ENCODE measurements around the gene VSIG2. TPM values are rescaled to one million over a fixed set of nuclear protein-coding genes. Genes with fewer than 3 reads are reported as not detected.

VSIG2 gene
- total RNA-seq, result not detected in 2 replicates

DNA sequence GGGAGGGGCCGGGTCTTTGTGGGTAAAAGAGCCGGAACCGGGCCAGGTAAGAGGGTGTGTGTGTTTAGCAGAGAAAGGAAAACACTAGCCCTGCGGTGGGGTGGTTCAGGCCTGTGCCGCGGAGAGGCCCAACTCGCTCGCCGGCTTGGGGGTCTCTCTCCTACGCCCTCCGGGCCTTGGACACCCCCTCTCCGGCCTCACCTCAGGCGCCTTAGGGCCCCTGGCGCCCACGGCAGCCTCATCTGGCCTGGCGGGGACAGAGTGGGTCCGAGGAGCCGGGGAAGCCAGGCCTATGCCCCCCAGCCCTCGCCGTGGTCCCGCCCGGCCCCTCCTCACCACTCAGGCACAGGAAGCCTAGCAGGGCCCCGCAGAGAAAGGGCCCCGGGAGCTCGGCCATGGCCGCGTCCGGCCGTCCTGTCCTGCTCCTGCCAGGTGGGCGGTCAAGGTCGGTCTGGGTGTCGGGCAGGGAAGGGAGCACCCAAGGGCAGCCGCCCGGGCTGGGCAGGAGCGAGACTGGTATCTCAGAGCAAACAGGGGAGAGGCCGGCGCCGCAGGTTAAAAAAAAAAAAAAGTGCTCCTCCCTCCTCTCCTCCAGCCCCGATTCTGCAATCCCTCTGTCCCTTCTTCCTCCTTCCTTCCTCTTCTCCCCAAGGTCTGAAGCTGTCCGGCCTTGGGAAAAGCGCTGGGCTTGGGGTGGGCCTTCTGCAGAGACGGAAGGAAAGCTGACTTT is at the start of gene VSIG2:
VSIG2 (minus strand) TSS at position 515 of the 730 bp plus-strand sequence; CDS start at position 397, 118 bp downstream.

DNA sequence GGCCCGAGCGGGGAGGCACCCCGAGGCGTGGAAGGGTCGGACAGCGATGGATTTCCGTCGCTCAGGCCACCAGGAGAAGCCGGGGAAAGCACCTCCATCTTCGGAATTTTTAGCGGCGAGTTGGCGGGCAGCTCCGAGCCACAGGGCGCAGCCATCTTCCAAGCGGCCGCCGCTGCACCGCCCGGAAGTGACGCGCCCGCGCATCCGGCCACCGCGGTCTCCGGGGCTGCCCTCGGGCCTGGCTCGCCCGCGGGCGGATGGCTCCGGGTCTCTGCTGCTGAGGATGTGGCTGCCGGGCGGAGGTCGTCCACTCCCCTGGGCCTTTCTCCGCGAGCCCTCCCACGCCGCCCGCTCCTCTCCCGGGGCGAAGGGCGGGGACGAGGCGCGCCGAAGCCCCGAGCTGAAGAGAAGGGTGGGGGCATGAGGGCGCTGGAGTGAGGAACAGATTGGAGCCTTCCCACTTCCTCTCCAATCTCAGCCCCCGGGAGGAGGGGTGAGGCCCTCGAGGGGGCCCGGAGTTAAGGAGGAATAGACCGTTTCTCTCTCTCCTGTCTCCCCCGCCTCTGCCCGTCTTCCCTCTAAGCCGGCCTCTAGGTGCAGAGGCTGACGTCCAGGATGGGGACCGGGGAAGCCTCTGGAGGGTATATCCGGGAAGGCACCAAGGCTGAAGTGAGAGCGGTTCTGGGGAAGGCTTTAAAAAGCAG is 48.3 kb upstream of the VSIG2 start, which contains the start of gene MSANTD2:
MSANTD2 (minus strand) TSS at position 181 of the 704 bp plus-strand sequence; CDS start at position 155, 26 bp downstream.

GRCh38 chr11:124762105-124762623 is 10.1 kb upstream of the VSIG2 start, which contains the start of gene ESAM:
Gene ESAM (minus strand): TSS chr11:124762290. CDS start chr11:124762154, 136 bp downstream.

DNA sequence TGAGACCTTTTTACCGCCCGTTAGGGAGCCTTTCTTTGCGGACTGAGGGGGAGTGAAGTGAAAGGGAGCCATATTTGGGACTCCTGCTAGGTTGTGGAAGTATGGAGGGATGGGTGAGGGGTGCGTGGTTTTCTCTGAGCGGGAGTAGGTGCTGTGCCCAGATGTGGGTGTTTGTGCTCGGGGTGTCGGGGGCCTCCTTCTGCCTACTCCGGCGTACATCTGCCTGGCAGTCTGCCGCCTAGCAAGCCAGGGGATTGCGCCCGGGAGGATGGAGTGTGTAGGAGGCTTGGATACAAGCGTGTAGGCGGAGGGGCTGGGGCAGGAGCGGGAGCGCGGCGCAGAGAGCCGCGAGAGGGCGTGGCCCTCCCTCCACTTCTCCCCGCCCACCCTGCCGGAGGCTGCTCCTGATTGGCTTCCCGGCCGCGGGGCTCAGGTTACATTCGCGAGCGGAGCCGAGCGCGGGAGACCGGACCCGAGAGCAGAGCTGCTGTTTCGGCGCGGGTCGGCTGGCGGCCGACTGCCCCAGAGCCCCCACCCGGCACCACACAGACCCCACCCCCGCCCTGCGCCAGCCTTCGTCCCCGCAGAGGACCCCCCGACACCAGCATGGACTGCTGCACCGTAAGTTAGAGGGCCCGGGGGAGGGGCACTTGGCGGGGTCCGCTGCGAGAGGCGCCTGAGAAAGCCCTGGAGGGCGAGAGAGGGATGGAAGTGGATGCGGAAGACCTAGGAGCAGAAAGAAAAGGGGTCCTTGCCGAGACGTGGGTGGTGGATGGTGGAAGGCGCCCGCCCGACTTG is 12.4 kb downstream of the VSIG2 start, which contains the start of gene NRGN:
NRGN (plus strand) TSS at position 464 of the 798 bp plus-strand sequence; CDS start at position 607, 143 bp downstream.

Other genes starting within 250 kb of the VSIG2 start
- not detected in 2 replicates for gene OR8B12, start 208.6 kb downstream of the VSIG2 start, total RNA-seq
- gene OR8A1, start 182.3 kb downstream of the VSIG2 start, total RNA-seq, result under 0.01 TPM in 1 of 2 replicates, not detected in the other
- gene PANX3, start 140.8 kb downstream of the VSIG2 start, total RNA-seq, result not detected in 2 replicates
- gene TBRG1, start 129.4 kb downstream of the VSIG2 start, total RNA-seq, result 38.3 and 40.9 TPM in 2 replicates
- 10.1 and 11.5 TPM in 2 replicates for gene SIAE, start 78.5 kb downstream of the VSIG2 start, total RNA-seq
- gene SPA17, start 78.4 kb downstream of the VSIG2 start, total RNA-seq, result 4.4 and 5.2 TPM in 2 replicates
- not detected in 2 replicates for gene NRGN, start 12.3 kb downstream of the VSIG2 start, total RNA-seq
- gene ESAM, start 10.0 kb upstream of the VSIG2 start, total RNA-seq, result 0.61 TPM in 1 of 2 replicates, not detected in the other
- gene MSANTD2, start 48.2 kb upstream of the VSIG2 start, total RNA-seq, result 10.6 and 13.0 TPM in 2 replicates
- gene ROBO3, start 113.2 kb upstream of the VSIG2 start, total RNA-seq, result 20.3 and 31.0 TPM in 2 replicates
- 1.1 and 1.3 TPM in 2 replicates for gene ROBO4, start 145.6 kb upstream of the VSIG2 start, total RNA-seq
- not detected in 2 replicates for gene HEPN1, start 167.0 kb upstream of the VSIG2 start, total RNA-seq
- not detected in 2 replicates for gene HEPACAM, start 183.8 kb upstream of the VSIG2 start, total RNA-seq
- 1.6 TPM in 2 replicates for gene CCDC15, start 201.9 kb upstream of the VSIG2 start, total RNA-seq